ENCODE data around the gene CFAP210.
A peak's percentile ranks its signal among the peaks of the same experiment; 100 is the strongest.

CFAP210 gene

GRCh38 chr2:169673106-169673505 lies 21.1 kb downstream of the CFAP210 start:
- DNase-seq (ENCODE audit: low read depth) = no peak

- DNase-seq (ENCODE audit: low read depth) = no peak
Measured at GRCh38 chr2:169672406-169672805, 21.8 kb downstream of the CFAP210 start.

GRCh38 chr2:169670937-169671336 lies 23.3 kb downstream of the CFAP210 start:
- no peak for DNase-seq (ENCODE audit: low read depth)

- peak; percentile 70 for DNase-seq (ENCODE audit: low read depth)
Measured at GRCh38 chr2:169670215-169670651, 24.0 kb downstream of the CFAP210 start.

- no peak for DNase-seq (ENCODE audit: low read depth)
Measured at GRCh38 chr2:169667583-169667982, 26.6 kb downstream of the CFAP210 start.

- peak; percentile 69 for DNase-seq (ENCODE audit: low read depth)
Measured at GRCh38 chr2:169664978-169665930, 29.0 kb downstream of the CFAP210 start.

GRCh38 chr2:169664600-169664977 lies 29.6 kb downstream of the CFAP210 start:
- DNase-seq (ENCODE audit: low read depth) = peak; percentile 73

GRCh38 chr2:169663247-169663646 lies 31.0 kb downstream of the CFAP210 start:
- DNase-seq (ENCODE audit: low read depth) = no peak

- no peak for DNase-seq (ENCODE audit: low read depth)
Measured at GRCh38 chr2:169662744-169663143, 31.5 kb downstream of the CFAP210 start.

GRCh38 chr2:169661265-169661664 lies 32.9 kb downstream of the CFAP210 start:
- DNase-seq (ENCODE audit: low read depth) = no peak

GRCh38 chr2:169659320-169659719 lies 34.9 kb downstream of the CFAP210 start:
- DNase-seq (ENCODE audit: low read depth) = no peak

GRCh38 chr2:169658877-169659276 lies 35.3 kb downstream of the CFAP210 start:
- DNase-seq (ENCODE audit: low read depth) = no peak

GRCh38 chr2:169656164-169656563 lies 38.0 kb downstream of the CFAP210 start:
- DNase-seq (ENCODE audit: low read depth) = no peak

- no peak for DNase-seq (ENCODE audit: low read depth)
Measured at GRCh38 chr2:169653636-169654035, 40.6 kb downstream of the CFAP210 start.

GRCh38 chr2:169649278-169649677 lies 44.9 kb downstream of the CFAP210 start:
- no peak for DNase-seq (ENCODE audit: low read depth)

- DNase-seq (ENCODE audit: low read depth) = no peak
Measured at GRCh38 chr2:169647496-169647895, 46.7 kb downstream of the CFAP210 start.

- no peak for DNase-seq (ENCODE audit: low read depth)
Measured at GRCh38 chr2:169644173-169644572, 50.0 kb downstream of the CFAP210 start.

- no peak for DNase-seq (ENCODE audit: low read depth)
Measured at GRCh38 chr2:169641464-169641863, 52.7 kb downstream of the CFAP210 start.

GRCh38 chr2:169640104-169640503 lies 54.1 kb downstream of the CFAP210 start:
- DNase-seq (ENCODE audit: low read depth) = no peak

GRCh38 chr2:169637620-169638019 lies 56.6 kb downstream of the CFAP210 start:
- DNase-seq (ENCODE audit: low read depth) = peak; percentile 86

- DNase-seq (ENCODE audit: low read depth) = no peak
Measured at GRCh38 chr2:169636440-169637097, 57.6 kb downstream of the CFAP210 start.

- no peak for DNase-seq (ENCODE audit: low read depth)
Measured at GRCh38 chr2:169625781-169626180, 68.4 kb downstream of the CFAP210 start.

GRCh38 chr2:169623235-169623634 lies 71.0 kb downstream of the CFAP210 start:
- no peak for DNase-seq (ENCODE audit: low read depth)

Data from EH (cell line).